ENCODE data around the gene INPP5J.
"Not testable (repeated sequence)": the region's sequence is repeated elsewhere in the genome, so short reads cannot be mapped to it uniquely, and the experiment has no call there.

INPP5J gene, protein sequence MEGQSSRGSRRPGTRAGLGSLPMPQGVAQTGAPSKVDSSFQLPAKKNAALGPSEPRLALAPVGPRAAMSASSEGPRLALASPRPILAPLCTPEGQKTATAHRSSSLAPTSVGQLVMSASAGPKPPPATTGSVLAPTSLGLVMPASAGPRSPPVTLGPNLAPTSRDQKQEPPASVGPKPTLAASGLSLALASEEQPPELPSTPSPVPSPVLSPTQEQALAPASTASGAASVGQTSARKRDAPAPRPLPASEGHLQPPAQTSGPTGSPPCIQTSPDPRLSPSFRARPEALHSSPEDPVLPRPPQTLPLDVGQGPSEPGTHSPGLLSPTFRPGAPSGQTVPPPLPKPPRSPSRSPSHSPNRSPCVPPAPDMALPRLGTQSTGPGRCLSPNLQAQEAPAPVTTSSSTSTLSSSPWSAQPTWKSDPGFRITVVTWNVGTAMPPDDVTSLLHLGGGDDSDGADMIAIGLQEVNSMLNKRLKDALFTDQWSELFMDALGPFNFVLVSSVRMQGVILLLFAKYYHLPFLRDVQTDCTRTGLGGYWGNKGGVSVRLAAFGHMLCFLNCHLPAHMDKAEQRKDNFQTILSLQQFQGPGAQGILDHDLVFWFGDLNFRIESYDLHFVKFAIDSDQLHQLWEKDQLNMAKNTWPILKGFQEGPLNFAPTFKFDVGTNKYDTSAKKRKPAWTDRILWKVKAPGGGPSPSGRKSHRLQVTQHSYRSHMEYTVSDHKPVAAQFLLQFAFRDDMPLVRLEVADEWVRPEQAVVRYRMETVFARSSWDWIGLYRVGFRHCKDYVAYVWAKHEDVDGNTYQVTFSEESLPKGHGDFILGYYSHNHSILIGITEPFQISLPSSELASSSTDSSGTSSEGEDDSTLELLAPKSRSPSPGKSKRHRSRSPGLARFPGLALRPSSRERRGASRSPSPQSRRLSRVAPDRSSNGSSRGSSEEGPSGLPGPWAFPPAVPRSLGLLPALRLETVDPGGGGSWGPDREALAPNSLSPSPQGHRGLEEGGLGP

DNA sequence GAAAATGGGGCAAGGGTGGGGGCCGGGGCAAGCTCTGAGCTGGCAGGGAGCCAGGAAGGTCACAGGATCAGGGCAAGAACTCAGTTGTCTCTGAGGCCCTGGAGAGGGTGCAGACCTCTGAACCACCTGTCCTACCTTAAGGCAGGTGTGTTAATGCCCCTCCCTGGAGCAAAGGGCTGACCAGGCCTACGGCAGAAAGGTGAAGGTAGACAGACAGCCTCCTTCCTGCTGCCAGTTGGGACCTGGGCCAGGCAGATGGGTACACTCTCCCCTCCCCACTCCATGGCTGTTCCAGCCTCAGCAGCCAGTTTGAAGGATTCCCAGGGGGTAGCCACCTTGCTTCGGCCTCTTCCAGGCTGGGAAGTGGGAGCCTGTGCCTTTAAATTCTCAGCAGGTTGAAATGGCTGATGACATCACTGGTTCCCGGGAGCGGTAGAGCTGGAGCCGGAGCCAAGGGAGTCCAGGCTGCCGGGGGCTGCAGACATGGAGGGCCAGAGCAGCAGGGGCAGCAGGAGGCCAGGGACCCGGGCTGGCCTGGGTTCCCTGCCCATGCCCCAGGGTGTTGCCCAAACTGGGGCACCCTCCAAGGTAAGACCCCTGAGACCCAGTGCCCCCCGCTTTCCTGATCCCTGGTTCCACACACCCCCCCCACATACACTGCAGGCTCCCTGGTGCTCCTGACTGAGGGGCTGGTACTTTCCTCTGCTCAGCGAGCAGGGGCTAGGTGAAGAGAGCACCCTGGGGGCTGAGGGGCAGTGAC, at the start of gene INPP5J:
INPP5J (plus strand) TSS at position 435 of the 760 bp plus-strand sequence; CDS start at position 484, 49 bp downstream.
- DNase-seq, result peak; percentile 77

DNA sequence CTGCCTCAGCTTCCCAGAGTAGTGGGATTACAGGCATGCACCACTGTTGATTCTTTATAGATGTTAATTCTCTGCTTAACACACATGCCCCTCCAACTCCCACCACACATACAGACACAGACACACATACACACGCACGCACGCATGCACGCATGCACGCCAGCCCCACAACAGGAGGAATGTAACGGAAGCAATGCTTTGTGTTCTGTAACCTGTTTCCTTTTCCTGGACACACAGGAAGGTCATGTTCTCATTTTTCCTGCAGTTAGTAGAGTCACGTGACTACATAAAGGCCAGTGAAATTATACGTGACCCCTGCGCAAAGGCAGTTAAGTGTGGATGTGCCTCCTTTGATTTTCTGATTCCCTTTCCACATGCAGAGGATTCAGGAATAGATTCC, 49.6 kb upstream of the INPP5J start:
- not testable (repeated sequence) for DNase-seq

DNA sequence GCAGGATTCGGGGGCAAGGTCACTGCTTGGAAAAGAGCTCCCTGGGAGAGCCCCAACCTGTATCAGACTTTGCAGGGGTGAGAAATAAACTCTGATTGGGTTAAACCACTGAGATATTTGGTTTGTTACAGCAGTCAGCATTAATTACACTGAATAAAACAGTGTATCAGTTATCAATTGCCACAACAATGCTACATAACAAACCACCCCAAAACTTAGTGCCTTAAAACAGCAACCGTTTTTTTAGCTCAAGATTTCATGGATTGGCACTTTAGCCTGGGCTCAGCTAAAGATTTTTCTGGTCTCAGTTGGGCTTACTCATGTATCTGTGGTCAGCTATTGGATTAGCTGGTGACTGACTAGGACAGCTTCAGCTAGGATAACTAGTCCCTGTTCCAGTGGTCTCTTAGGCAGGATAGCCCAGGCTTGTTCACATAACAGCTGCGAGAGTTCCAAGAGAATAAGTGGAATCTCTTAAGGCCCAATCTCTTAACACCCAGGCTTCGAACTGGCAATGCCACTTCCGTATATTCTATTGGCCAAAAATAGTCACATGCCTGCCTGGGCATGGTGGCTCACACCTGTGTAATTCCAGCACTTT, 49.1 kb upstream of the INPP5J start:
- DNase-seq, result not testable (repeated sequence)

DNA sequence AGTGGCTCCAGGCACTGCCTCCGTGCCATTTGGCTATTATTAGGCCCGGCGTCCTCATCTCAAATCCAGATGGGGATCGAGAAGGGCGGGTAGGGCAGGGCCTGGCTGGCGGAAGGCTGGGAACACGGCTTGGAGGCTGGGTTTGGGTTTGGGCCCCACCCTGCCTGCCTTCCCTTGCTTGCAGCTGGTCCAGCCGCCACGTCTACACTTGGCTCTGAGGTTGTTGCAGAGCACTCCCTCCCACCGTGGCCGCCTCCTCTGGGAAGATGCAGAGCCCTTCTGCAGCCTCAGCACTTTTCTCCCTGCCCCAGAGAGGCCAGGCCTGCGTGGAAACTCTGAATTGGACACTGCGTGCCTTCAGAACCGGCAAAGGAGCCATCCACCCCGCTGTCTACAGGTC, 46.8 kb upstream of the INPP5J start:
- DNase-seq, result no peak

DNA sequence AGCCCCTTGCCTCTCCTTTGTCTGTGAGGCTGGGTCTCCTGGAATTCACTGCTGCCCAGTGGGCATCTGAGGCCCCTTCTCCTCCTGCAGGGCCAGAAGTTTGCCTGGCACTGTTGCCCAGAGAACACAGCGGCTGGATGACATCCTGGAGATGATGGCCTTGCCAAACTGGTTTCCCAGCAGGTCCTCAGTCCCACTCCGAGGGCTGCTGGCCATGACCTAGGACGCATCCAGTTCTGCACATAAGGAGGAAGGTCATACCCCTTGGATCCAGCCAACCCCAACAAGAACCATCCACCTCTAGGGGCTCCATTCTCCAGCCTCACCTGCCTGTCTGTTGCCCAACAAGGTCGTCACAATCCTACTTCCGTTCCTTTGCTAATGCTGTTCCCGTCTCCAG, 45.1 kb upstream of the INPP5J start:
- DNase-seq, result no peak

DNA sequence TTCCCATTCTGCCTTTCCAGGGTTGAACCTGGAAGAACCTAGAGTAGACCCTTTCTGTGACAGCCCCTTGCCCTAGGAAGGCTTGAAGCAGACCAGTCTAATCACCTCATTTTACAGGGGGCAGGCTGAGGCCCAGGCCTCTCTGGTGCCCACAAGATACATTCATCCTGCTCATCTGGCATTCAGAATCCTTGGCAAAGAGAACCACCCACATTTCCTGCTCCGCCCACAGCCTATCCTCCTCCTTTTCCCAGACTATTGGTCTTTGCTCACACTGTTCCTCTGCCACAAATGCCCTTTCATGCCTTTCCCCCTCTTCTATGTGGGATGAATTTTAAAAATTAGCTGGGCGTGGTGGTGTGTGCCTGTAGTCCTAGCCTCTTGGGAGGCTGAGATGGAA, 44.4 kb upstream of the INPP5J start:
- not testable (repeated sequence) for DNase-seq

DNA sequence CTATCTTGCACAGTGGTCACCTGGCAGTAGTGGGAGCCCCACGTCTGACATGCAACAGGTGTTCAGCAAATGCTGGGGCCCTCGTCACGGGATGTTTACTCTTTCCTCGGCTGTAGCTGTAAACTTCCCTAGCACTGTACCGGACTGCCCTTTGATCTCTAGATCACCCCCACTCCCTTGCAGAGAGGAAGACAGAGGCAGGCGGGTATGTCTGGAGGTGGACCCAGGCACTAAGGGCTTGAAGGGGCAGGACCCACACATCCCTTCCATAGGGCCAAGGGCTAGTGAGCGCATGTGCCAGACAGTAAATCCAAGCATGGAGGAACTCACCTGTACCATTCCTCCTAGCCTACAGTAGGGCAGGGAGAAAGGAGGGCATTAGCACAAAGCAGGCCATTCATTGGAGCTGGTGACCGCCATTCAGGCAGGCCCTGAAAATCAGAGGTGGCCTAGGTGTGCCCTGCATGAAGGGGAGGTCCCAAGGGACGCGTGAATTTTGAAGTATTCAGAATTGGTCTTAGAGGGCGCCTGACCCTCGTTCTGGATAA, 43.6 kb upstream of the INPP5J start:
- DNase-seq, result no peak

DNA sequence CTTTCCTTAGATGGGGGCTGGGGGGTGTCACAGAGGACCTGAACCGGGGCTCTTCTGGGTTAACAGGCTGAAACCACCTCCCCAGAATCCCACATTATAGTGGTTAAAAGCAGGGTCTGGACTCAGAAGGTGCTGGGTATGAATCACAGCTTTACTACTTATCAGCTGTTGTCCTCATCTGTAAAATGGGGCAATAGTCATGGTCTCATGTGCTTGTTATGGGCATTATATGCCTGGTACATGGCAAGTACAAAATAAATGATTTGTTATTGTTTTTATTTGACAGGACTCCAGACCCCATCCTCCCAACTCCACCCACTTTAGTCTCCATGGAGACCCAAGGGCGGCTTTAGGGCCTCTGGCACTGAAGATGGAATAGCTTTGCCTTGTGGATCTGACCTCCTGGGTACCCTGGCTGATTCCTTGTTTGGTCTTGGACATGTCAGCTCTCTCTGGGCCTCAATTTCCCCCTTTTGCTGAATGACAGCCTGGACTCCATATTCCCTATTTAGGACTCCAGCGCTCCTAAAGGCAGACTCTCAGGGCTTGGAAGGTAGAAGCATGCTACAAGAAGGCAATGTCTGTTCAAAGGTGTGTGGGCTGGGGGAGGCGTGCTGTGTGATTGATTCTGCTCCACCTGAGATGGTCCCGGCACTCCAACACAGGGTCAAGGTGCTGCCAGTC, 42.5 kb upstream of the INPP5J start:
- DNase-seq, result no peak

DNA sequence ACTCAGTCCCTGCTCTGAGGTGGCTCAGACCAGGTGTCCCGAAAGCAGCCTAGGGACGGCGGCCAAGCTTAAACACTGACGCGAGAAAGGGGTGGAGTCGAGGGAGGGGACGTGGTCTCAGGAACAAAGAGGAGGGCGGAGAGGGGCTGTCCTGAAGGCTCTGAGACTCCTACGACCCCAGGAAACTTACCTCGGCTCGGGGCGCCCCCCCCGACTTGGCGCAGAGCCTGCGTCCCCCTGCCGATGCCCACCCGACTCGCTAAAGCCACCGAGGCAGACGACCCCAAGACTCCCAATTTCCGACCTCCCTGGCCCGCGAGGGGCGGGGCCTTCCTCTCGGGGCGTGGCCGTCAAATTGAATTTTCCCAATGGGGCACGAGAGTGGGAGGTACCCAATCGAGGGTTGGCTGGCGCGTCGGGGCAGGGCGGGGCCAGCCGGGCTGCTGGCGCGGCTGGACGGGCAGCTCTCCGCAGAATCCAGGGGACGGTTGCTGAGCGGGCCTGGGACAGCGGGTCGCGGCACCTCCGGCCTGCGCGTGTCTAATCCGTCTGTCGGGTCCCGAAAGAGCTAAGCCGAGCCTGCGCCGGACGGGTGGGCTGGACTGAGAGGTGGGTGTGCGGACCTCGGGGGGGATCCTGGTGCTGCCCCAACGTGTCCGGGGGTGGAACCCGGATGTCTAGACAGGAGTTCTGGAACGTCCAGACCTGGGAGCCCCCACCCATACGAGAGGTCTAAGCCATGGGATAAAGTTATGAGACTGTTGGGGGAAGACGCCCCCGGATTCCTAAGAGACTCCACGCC, 41.7 kb upstream of the INPP5J start, which contains the start of gene SMTN:
SMTN (plus strand) TSS at position 471 of the 802 bp plus-strand sequence. CDS start 1,941 bp downstream, outside the sequence.
- peak; percentile 65 for DNase-seq

DNA sequence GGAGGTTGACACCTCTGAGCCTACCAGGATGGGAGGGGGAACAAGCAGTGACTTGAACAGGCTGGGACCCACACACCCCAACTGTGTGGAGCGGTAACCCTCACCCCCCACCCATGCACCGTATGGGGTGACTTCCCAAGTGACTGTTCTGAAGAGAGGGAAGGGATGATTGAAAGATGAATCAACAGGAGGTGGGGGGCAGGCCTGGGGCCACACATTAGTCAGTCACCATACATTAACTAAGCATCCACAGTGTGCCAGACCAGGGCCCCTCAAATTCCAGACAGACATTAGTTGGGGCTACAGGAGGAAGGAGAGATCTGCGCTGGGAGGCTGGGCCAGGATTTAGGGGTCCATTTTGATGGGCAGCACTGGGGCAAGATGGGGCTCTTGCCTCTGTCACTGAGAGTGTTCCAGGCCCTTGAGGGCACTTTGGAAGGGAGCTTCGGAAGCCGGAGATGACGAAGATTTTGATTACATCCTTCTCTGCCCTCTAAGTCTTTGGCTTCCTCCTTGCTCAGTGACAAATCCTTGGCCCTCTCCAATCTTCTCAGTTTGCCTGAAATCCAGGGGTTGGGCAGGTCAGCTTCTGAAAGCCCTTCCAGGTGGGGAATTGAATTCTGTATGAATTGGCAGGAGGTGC, 40.7 kb upstream of the INPP5J start:
- no peak for DNase-seq

DNA sequence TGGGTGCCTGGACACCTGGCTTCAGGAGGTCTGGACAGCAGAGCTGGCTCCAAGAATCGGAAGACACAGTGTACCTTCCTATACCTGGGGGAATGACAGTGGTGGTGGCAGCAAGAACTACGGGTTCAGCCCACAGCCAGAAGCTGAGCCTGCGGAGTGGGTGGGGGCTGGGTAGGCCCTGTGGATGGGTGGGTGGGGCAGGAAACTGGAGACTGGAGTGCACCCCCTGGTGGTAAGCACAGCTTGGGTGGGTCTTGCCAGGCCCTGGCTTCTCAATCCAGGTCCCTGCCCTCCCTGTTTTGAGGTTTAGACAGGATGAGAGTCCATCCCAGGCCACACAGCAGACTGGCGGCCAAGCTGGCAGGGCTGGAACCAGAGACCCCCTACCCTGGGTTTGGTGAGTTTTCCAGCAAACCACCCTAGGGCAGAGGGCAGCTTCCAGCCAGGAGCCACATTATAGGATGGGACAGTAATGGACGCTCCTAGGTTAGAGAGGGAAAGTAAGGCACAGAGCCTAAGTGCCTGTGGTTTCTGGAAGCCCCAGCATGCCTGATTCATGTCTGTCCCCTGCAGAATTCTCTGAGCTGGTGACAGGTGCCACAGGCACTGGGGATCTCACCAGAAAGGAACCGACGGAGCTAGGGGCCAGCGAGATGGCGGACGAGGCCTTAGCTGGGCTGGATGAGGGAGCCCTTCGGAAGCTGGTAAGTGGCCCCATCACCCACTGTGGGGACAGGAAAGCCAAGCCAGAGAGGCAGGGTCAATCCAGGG, 40.0 kb upstream of the INPP5J start:
- no peak for DNase-seq

DNA sequence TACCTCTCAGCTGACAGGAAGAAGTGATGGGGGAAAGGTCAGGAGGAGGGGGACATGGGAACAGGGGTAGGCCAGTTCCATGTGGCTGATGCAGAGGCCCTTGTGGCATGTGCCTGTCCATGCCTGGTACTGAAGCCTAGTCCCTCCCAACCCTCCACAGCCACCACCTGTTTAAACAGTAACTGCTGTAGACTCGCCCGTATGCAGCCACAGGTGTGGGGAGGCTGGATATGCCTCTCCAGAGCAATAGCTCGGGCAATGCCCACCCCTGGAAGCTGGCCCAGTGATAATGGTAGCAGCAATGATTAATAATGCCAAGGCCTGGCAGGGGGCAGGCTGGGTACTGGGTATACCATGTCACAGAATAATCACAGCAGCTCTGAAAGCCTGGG, 39.4 kb upstream of the INPP5J start:
- DNase-seq, result peak; percentile 58

DNA sequence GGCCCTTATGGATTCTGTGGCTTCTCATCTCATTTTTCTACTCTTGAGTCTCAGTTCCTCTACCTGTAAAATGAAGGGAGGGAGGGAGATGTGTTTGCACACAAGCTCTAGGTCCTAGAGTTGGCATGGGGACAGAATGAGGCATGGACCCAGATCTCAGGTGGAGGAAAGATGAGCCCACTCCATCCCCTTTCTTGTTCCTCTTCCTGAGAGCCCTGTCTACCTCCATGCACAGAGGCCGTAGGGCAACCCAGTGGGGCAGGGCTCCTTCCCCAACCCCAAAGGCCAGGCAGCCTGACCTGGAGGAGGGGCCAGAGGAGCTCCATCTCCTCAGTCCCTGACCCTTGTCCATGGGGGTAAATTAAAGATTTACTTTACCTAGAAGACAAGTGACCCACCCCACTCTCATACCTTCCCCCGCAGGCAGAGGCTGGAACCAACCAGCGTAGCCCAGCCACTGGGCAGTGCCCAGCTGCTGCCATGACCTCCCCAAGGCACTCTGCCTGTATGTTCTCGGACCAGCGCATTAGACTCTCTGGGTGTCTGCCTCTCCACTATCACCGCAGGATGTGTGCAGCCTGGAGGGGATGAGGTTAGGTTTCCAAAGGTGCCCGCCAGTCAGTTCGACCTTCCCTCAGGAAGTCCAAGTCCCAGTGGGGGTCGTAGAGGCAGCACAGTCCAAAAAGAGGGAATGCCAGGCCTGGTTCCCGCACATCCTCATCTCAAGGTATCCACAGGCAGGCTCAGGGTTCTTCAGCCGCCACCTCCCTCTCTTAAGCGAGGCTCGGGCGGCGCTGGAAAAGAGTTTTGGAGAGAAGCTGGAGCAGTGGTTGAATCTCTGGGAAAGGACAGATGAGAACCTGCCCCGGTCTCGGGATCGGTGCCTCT, 38.6 kb upstream of the INPP5J start:
- peak; percentile 58 for DNase-seq

DNA sequence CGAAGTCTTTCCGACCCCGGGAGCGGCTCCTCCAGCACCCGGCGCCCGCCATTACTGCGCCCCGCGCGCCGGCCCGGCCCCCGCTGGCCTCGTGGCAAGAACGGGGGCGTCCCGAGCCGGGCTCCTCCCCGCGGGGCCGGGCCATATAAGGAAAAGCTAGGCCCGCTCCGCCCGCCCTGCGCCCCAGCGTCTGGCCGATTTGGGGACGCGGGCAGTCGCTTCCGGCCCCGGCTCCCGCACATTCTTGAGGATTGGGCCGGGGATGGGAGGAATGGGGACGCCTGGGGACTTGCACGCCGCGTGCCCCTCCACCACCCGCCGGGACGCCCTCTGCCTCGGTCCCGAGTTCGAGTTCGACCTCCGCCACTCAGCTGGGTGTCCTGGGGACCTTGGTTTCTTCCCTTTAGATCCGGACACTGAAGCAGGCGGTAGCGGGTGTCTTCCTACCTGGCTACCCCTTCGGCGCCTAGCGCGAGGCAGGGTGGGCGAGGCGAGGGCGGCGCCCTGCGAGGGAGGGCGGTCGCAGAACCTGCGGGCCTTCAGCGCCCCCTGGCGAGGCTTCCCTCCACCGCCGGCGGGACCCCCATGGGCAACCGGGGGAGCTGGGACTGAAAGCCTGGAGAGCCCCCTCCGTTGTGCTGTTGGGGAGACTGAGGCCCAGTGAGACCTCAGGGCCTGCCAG, 37.8 kb upstream of the INPP5J start:
- no peak for DNase-seq

DNA sequence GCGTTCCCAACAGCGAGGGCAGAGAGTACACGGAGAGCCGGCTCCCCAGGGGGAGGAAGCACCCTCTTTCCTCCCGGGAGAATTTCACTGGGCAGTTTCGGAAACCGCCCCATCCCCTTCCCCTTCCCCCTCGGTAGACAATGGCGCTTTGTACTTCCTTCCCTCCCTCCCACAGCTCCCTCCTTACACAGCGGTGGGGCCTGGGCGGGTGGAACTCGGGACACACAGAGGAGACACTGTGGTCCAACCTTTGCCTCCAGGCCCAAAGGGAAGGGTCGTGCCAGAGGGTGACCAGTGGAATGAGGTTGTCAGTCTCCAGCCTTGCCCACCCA, 37.3 kb upstream of the INPP5J start:
- DNase-seq, result no peak

DNA sequence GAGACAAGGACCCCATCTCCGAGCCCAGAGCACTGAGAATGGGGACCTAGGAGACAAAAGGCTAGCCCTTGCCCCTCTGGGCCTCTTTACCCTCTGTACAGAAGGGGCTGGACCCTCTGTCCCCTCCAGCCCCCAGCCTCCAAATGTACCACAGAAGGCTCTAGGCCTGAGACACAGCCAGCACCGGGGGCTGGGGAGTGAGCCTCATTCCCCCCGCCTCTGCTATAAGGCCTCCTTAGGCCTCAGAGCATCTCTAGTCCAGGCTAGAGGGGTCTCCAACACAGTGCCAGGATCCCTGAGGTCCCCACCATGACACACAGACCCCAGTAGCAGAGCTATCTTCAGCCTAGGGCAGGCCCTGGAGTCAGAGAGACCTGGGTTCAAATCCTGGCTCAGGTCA, 36.8 kb upstream of the INPP5J start:
- DNase-seq, result no peak

DNA sequence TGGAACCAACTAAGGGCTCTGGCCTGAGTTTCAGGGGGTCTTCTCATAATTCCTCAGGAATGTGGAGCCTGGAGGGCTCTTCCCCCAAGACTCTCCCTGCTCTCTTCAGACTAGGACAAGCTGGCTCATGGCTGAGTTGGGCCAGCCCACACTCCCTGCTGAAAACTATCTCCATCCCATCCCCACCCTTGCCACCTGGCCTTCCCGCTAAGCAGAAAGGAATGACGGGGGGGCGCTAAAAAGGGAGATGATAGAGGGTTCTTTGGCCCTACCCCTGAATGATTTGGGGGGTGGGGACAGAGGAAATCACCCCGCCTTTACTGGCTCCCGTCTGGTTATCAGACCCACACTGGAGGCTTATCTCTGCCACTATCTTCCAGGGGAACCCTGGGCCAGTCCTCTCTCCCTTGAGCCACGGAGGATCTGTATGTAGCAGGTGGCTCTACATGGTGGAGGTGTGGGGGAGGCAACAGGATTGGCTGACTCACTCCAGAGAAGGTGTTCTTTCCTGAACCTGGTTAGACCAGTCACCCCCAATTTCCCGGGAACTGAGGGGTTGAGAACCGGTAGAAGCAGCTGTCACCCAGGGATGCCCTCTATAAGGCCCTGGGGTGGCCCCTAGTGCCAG, 35.9 kb upstream of the INPP5J start:
- DNase-seq, result no peak

Measured in NCI-H2029 treated with DMSO at 0.1 percent for 48 hours (cell line).